Endothelial cell of umbilical vein (primary cell): ENCODE data around the gene C1orf167. TPM values are rescaled to one million over a fixed set of nuclear protein-coding genes. Genes with fewer than 3 reads are reported as not detected.

Experiments used
- BruUV-seq: library from RNA; stranded (reverse); fragments of 400-500 nt; replicated peaks from 2 replicates; lab custom pipeline; 2021; lab: Mats Ljungman, UMichigan
- CTCF ChIA-PET: fragments of 300-600, 350-600 bp; sonication (Branson Sonifier 250); formaldehyde crosslinking; loops from one replicate; lab custom pipeline; 2021; ENCODE audit warnings: antibody characterized with exemption, inconsistent platforms; lab: Charles Lee
- POLR2A ChIA-PET: fragments of 300-600, 350-600 bp; sonication (Branson Sonifier 250); formaldehyde crosslinking; loops from one replicate; lab custom pipeline; 2021; ENCODE audit warnings: antibody characterized with exemption, inconsistent platforms; lab: Charles Lee
- DNase-seq: peaks from one replicate; pipeline ENCODE4 v3.0.0-alpha.2; 2011; ENCODE audit warnings: low read depth, low spot score
- FAIRE-seq: peaks from 2 replicates; lab custom pipeline; 2011; peaks lifted over from hg19 to GRCh38; lab: Jason Lieb, UNC
- H2AFZ ChIP-seq: 2 replicates; pipeline ENCODE4 v1.6.0; 2012; ENCODE audit warnings: low read depth, low read length, control low read depth, inconsistent platforms
- H3K27ac ChIP-seq: 2 replicates; pipeline ENCODE4 v1.5.1; 2011; ENCODE audit warnings: low read depth, mild to moderate bottlenecking, control low read depth, low read length, moderate library complexity; ENCODE audit not compliant: insufficient read depth
- H3K27me3 ChIP-seq, 2 experiments: 2 replicates each; pipeline versions ENCODE4 v1.6.0 to v1.6.1; 2011; ENCODE audit warnings: low read length in 2 of 2, mixed read lengths in 1 of 2; ENCODE audit not compliant: control insufficient read depth in 2 of 2, insufficient read depth in 2 of 2
- H3K36me3 ChIP-seq, 2 experiments: 2 replicates in 1 of 2; 3 replicates in 1 of 2; pipeline ENCODE4 v1.5.1; 2011; ENCODE audit warnings: low read length in 2 of 2, mild to moderate bottlenecking in 1 of 2, moderate library complexity in 1 of 2; ENCODE audit not compliant: control insufficient read depth in 2 of 2, insufficient read depth in 2 of 2; ENCODE audit errors: extremely low read depth in 1 of 2
- H3K4me1 ChIP-seq: 3 replicates; pipeline ENCODE4 v1.5.1; 2011; ENCODE audit warnings: mild to moderate bottlenecking, low read length; ENCODE audit not compliant: control insufficient read depth, insufficient read depth; ENCODE audit errors: extremely low read depth
- H3K4me2 ChIP-seq: 2 replicates; pipeline ENCODE4 v1.6.1; 2011; ENCODE audit warnings: low read length, control low read depth, mixed read lengths; ENCODE audit not compliant: insufficient read depth
- H3K4me3 ChIP-seq, 3 experiments: fragments of 200-600 bp in 1 of 3; sonication (generic), shearing (Covaris generic) in 1 of 3; replicated peaks in 1 of 3; 2 replicates each; pipeline ENCODE4 v1.5.1; 2011 to 2016; ENCODE audit warnings: control low read depth in 3 of 3, low read length in 3 of 3, mild to moderate bottlenecking in 2 of 3, inconsistent platforms in 1 of 3, low read depth in 1 of 3, moderate library complexity in 1 of 3; ENCODE audit not compliant: insufficient read depth in 1 of 3
- H3K79me2 ChIP-seq: 2 replicates; pipeline ENCODE4 v1.6.0; 2012; ENCODE audit warnings: low read length, inconsistent platforms; ENCODE audit not compliant: control insufficient read depth, insufficient read depth
- H3K9ac ChIP-seq: replicated peaks from 2 replicates; pipeline ENCODE3; 2011; ENCODE audit warnings: low read length, control low read depth; ENCODE audit not compliant: insufficient read depth; ENCODE audit errors: extremely low read depth
- H3K9me1 ChIP-seq: replicated peaks from 3 replicates; pipeline ENCODE4 v1.6.0; 2011; ENCODE audit warnings: mild to moderate bottlenecking, low read length; ENCODE audit not compliant: control insufficient read depth, insufficient read depth; ENCODE audit errors: extremely low read depth
- H3K9me3 ChIP-seq: replicated peaks from 2 replicates; pipeline ENCODE4 v1.5.1; 2012; ENCODE audit warnings: low read length, inconsistent platforms; ENCODE audit not compliant: control insufficient read depth, insufficient read depth
- H4K20me1 ChIP-seq: replicated peaks from 2 replicates; pipeline ENCODE3; 2011; ENCODE audit warnings: mild to moderate bottlenecking, low read length; ENCODE audit not compliant: control insufficient read depth, insufficient read depth; ENCODE audit errors: extremely low read depth
- EZH2 ChIP-seq: IDR thresholded peaks from 2 replicates; pipeline ENCODE4 v1.6.1; 2012; ENCODE audit warnings: borderline replicate concordance, low read depth, mild to moderate bottlenecking, moderate library complexity, low read length, inconsistent platforms; ENCODE audit not compliant: severe bottlenecking
- FOS ChIP-seq: IDR thresholded peaks from 2 replicates; pipeline ENCODE4 v1.6.1; 2011; ENCODE audit warnings: mild to moderate bottlenecking, low read length, moderate library complexity, borderline replicate concordance; ENCODE audit not compliant: insufficient read depth
- GATA2 ChIP-seq: IDR thresholded peaks from 2 replicates; pipeline ENCODE4 v1.7.0; 2011; ENCODE audit warnings: low read depth, mild to moderate bottlenecking, moderate library complexity, mixed read lengths, low read length; ENCODE audit not compliant: insufficient read length, insufficient read depth
- JUN ChIP-seq: IDR thresholded peaks from 2 replicates; pipeline ENCODE4 v1.6.1; 2011; ENCODE audit warnings: borderline replicate concordance, low read depth; ENCODE audit not compliant: insufficient read length, insufficient read depth
- MYC ChIP-seq: IDR thresholded peaks from one replicate; pipeline ENCODE4 v1.6.1; 2011; ENCODE audit warnings: mild to moderate bottlenecking, low read depth, low read length
- POLR2A ChIP-seq: IDR thresholded peaks from 2 replicates; pipeline ENCODE4 v1.6.1; 2012; ENCODE audit warnings: low read depth, mild to moderate bottlenecking, control low read depth, low read length
- POLR2AphosphoS5 ChIP-seq: IDR thresholded peaks from 2 replicates; pipeline ENCODE4 v1.6.1; 2012; ENCODE audit warnings: low read depth, mild to moderate bottlenecking, control low read depth, low read length, moderate library complexity; ENCODE audit not compliant: insufficient read depth
- dilution Hi-C: fragments of 300-500 bp; cut with MboI; formaldehyde crosslinking; loops from one replicate; pipeline ENCODE4 v1.15.0; 2019; ENCODE audit warnings: low sequenced_read_pairs; ENCODE audit not compliant: extremely low pct_ligation_motif_present
- intact Hi-C: fragments of 100-400 bp; cut with micrococcal nuclease; formaldehyde crosslinking; loops from one replicate; pipeline ENCODE4 v1.10.0; 2022
- polyA plus RNA-seq, 4 experiments: library from polyadenylated mRNA; depleted of rRNA in 3 of 4; stranded (reverse) in 3 of 4; unstranded in 1 of 4; fragments of >200 nt; gene quantifications; 2 replicates each; pipeline versions ENCODE4 v1.2.1 to v1.2.3, GENCODE V29; 2011 to 2012; ENCODE audit warnings: missing spikeins in 1 of 4
- total RNA-seq: library from RNA; stranded (reverse); gene quantifications from 2 replicates; pipeline ENCODE4 v1.2.3, GENCODE V29; 2021
- TF ChIP-seq, protein P1 (sequence below): IDR thresholded peaks from 2 replicates; pipeline ENCODE4 v1.6.1; 2011; ENCODE audit not compliant: insufficient read depth, insufficient read length
- TF ChIP-seq, protein P2 (sequence below), 2 donors: IDR thresholded peaks; 1 replicate in 1 of 2; 2 replicates in 1 of 2; pipeline ENCODE4 v1.5.1; 2011; ENCODE audit warnings: low read length in 2 of 2, mild to moderate bottlenecking in 2 of 2, moderate library complexity in 2 of 2, control low read depth in 1 of 2, inconsistent platforms in 1 of 2, low read depth in 1 of 2; ENCODE audit not compliant: insufficient read depth in 1 of 2; ENCODE audit errors: extremely low read depth in 1 of 2

C1orf167 gene
- total and polyA plus RNA-seq, 2 donors (not counting 3 experiments of a cell fraction or from before 2014, with no cell fraction given): not detected

DNA sequence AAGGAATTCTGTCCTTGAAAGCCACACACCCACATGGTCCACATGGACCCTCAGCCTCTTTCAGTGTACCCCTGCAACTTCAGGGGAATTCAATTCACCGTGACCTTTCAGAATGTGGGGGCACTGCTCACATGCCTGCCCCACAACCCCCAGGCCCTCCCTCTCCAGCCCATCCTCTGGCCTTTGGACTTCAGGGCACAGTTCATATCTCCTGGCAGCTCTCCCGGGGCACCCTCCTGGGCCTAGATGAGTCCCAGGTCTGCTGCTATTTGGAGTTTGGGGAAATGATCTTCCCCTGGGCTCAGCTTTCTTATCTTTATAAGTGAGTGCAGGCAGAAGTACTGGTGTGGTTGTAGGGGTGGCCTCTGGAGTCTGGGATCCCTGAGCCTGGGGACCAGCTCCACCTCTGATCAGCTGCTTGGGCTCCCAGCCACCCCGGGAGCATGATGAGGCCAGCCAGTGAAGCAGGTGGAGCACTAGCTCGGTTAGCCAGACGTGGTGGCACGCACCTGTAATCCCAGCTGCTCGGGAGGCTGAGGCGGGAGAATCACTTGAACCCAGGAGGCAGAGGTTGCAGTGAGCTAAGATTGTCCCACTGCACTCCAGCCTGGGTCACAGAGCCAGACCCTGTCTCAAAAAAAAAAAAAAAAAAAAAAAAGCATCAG, 15.8 kb downstream of the C1orf167 start:
- intact Hi-C loops (no loop called here), dilution Hi-C loops (no loop called here)
- Histone ChIP-seq H4K20me1 (no peaks in the 10 kb centered on the region), H2AFZ (no peak overlapping the region), H3K27ac (no peak overlapping the region), H3K4me1 (no peaks in the 10 kb centered on the region), H3K4me3 (no peak overlapping the region), H3K9me3 (no peaks in the 10 kb centered on the region), H3K9me1 (no peaks in the 10 kb centered on the region), H3K9ac (no peak overlapping the region), H3K36me3 (no peaks in the 10 kb centered on the region), H3K4me2 (no peak overlapping the region), H3K27me3 (no peaks in the 10 kb centered on the region), H3K79me2 (no peaks in the 10 kb centered on the region)
- no TSS peak for BruUV-seq
- FAIRE-seq (no peak), DNase-seq (no peak)
- ChIA-PET CTCF (interaction anchor here (1.1 kb wide), 1 partner anchor 28 kb away, joined by 3 read pairs; the partner anchor contains the start of genes CLCN6 and MTHFR), POLR2A (no interaction called here)
- TF ChIP-seq JUN (no peak), POLR2A (no peak), FOS (no peak), MYC (no peak), GATA2 (no peak), POLR2AphosphoS5 (no peak), EZH2 (no peak)
- TF ChIP-seq, protein P1, sequence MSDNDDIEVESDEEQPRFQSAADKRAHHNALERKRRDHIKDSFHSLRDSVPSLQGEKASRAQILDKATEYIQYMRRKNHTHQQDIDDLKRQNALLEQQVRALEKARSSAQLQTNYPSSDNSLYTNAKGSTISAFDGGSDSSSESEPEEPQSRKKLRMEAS: no peak
- TF ChIP-seq, protein P2, sequence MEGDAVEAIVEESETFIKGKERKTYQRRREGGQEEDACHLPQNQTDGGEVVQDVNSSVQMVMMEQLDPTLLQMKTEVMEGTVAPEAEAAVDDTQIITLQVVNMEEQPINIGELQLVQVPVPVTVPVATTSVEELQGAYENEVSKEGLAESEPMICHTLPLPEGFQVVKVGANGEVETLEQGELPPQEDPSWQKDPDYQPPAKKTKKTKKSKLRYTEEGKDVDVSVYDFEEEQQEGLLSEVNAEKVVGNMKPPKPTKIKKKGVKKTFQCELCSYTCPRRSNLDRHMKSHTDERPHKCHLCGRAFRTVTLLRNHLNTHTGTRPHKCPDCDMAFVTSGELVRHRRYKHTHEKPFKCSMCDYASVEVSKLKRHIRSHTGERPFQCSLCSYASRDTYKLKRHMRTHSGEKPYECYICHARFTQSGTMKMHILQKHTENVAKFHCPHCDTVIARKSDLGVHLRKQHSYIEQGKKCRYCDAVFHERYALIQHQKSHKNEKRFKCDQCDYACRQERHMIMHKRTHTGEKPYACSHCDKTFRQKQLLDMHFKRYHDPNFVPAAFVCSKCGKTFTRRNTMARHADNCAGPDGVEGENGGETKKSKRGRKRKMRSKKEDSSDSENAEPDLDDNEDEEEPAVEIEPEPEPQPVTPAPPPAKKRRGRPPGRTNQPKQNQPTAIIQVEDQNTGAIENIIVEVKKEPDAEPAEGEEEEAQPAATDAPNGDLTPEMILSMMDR (IDR thresholded peaks at IDR 0.05; ENCODE audit: extremely low read depth in 1 of 2, insufficient read depth in 1 of 2, low read depth in 1 of 2, low read length in 2 of 2): no peak
